ENCODE results near the gene TRDMT1.

- TF ChIP-seq POLR2A (IDR thresholded peaks at IDR 0.05) (no peak), POLR2AphosphoS5 (IDR thresholded peaks at IDR 0.05) (no peak)
- TF ChIP-seq, protein P1, sequence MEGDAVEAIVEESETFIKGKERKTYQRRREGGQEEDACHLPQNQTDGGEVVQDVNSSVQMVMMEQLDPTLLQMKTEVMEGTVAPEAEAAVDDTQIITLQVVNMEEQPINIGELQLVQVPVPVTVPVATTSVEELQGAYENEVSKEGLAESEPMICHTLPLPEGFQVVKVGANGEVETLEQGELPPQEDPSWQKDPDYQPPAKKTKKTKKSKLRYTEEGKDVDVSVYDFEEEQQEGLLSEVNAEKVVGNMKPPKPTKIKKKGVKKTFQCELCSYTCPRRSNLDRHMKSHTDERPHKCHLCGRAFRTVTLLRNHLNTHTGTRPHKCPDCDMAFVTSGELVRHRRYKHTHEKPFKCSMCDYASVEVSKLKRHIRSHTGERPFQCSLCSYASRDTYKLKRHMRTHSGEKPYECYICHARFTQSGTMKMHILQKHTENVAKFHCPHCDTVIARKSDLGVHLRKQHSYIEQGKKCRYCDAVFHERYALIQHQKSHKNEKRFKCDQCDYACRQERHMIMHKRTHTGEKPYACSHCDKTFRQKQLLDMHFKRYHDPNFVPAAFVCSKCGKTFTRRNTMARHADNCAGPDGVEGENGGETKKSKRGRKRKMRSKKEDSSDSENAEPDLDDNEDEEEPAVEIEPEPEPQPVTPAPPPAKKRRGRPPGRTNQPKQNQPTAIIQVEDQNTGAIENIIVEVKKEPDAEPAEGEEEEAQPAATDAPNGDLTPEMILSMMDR (IDR thresholded peaks at IDR 0.05 in 8 of 11, conservative IDR thresholded peaks at IDR 0.05 in 3 of 11): no peak
Observed at GRCh38 chr10:17178006-17178405, 23.5 kb downstream of the TRDMT1 start.
